Upper lobe of left lung (tissue), 6 donors: ENCODE data around the gene SLC9A9. TPM values are rescaled to one million over a fixed set of nuclear protein-coding genes. Genes with fewer than 3 reads are reported as not detected.
A peak's percentile ranks its signal among the peaks of the same experiment; 100 is the strongest.

Experiments used
- ATAC-seq, 2 donors: fragments of 200-7000 bp; cut with Tn5 transposase; one replicate each; pipeline ENCODE4 v1.9.1; 2022; ENCODE audit warnings: mild to moderate bottlenecking in 2 of 2, moderate library complexity in 2 of 2; ENCODE audit not compliant: low FRiP score in 2 of 2
- DNase-seq, 2 donors: peaks; one replicate each; pipeline ENCODE4 v3.0.0-alpha.2; 2019 to 2020
- H3K27ac ChIP-seq, 4 donors: fragments of 200-600 bp; sonication (generic); one replicate each; pipeline ENCODE4 v1.5.1; 2016 to 2019
- H3K27me3 ChIP-seq, 4 donors: fragments of 200-600 bp; sonication (generic); one replicate each; pipeline ENCODE4 v1.5.1; 2017 to 2019
- H3K36me3 ChIP-seq, 4 donors: fragments of 200-600 bp; sonication (generic); one replicate each; pipeline ENCODE4 v1.5.1; 2016 to 2019
- H3K4me1 ChIP-seq, 4 donors: fragments of 200-600 bp; sonication (generic); one replicate each; pipeline ENCODE4 v1.5.1; 2018 to 2019
- H3K4me3 ChIP-seq, 4 donors: fragments of 200-600 bp; sonication (generic); one replicate each; pipeline ENCODE4 v1.5.1; 2017 to 2019; ENCODE audit warnings: mild to moderate bottlenecking in 2 of 4, moderate library complexity in 1 of 4
- H3K9me3 ChIP-seq, 4 donors: fragments of 200-600 bp; sonication (generic); one replicate each; pipeline ENCODE4 v1.5.1; 2018 to 2019
- EP300 ChIP-seq, 4 donors: sonication (generic); formaldehyde crosslinking; IDR thresholded peaks; one replicate each; pipeline ENCODE4 v1.5.1; 2017; ENCODE audit warnings: antibody characterized with exemption in 4 of 4, control low read depth in 2 of 4
- POLR2A ChIP-seq, 4 donors: fragments of 450-650 bp; IDR thresholded peaks; one replicate each; pipeline ENCODE4 v1.5.1; 2016 to 2017; ENCODE audit warnings: antibody characterized with exemption in 4 of 4, mild to moderate bottlenecking in 2 of 4
- POLR2AphosphoS5 ChIP-seq, 2 donors: sonication (generic); formaldehyde crosslinking; IDR thresholded peaks; one replicate each; pipeline ENCODE4 v1.5.1; 2017; ENCODE audit warnings: antibody characterized with exemption in 2 of 2
- WGBS, 2 donors: methylation state at CpG; one replicate each; pipeline ENCODE4 v1.1.5; 2017 to 2018; 5-methylcytosine and 5-hydroxymethylcytosine counted together
- total RNA-seq, 6 donors: library from RNA; depleted of rRNA in 4 of 6; stranded (reverse); fragments of >200 nt in 4 of 6; gene quantifications; one replicate each; pipeline versions ENCODE4 v1.1.0 to v1.2.1, GENCODE V29; 2016 to 2021
- TF ChIP-seq, protein P1 (sequence below), 6 experiments: fragments of 450-650 bp in 4 of 6; fragments of 200-600 bp in 2 of 6; sonication (generic) in 2 of 6; IDR thresholded peaks; one replicate each; pipeline ENCODE4 v1.5.1; 2016 to 2019; ENCODE audit warnings: antibody characterized with exemption in 6 of 6
- donor health status: DM: no; HTN: no; CAD: no; lungs with moderate emphysema.
- donor health status: DM: no; HTN: yes; CAD: no; lungs with severe emphysema.

The SLC9A9 gene
- total RNA-seq, 6 donors from 2014 or later: 4.2 to 20.4 (median 8.7) TPM

DNA sequence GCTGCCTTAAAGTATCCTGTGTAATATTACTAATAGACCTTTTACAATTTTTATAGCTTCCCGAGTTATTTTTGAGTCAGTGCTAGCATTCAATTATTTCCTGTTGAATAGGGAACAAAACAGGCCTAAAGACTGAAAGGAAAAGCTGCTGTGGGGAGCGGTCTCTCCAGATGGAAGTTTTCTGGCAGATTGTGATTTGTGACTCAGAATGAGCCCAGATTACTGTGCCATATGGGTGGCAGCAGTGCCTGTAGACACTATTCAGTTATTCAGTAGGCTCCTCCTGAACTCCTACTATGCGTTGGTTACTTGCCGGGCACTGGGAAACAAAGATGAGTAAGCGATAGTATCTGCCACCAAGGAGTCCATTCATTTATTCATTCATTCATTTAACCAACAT lies 516.9 kb downstream of the SLC9A9 start:
- no peak for DNase-seq
- ATAC-seq: no peak
- H3K36me3 ChIP-seq: no peaks in the 10 kb centered on the region
- H3K9me3 ChIP-seq: no peaks in the 10 kb centered on the region
- TF ChIP-seq, protein P1, sequence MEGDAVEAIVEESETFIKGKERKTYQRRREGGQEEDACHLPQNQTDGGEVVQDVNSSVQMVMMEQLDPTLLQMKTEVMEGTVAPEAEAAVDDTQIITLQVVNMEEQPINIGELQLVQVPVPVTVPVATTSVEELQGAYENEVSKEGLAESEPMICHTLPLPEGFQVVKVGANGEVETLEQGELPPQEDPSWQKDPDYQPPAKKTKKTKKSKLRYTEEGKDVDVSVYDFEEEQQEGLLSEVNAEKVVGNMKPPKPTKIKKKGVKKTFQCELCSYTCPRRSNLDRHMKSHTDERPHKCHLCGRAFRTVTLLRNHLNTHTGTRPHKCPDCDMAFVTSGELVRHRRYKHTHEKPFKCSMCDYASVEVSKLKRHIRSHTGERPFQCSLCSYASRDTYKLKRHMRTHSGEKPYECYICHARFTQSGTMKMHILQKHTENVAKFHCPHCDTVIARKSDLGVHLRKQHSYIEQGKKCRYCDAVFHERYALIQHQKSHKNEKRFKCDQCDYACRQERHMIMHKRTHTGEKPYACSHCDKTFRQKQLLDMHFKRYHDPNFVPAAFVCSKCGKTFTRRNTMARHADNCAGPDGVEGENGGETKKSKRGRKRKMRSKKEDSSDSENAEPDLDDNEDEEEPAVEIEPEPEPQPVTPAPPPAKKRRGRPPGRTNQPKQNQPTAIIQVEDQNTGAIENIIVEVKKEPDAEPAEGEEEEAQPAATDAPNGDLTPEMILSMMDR (IDR thresholded peaks at IDR 0.05): no peak
- TF ChIP-seq POLR2AphosphoS5 (IDR thresholded peaks at IDR 0.05) (no peak), POLR2A (IDR thresholded peaks at IDR 0.05) (no peak), EP300 (IDR thresholded peaks at IDR 0.05) (no peak)
- WGBS, 2 donors: 71 to 80% methylated on average over 5 of the region's 5 CpGs
- H3K4me1 ChIP-seq: no peaks in the 10 kb centered on the region
- H3K27ac ChIP-seq: no peak overlapping the region
- H3K4me3 ChIP-seq: no peak overlapping the region
- H3K27me3 ChIP-seq: no peaks in the 10 kb centered on the region

DNA sequence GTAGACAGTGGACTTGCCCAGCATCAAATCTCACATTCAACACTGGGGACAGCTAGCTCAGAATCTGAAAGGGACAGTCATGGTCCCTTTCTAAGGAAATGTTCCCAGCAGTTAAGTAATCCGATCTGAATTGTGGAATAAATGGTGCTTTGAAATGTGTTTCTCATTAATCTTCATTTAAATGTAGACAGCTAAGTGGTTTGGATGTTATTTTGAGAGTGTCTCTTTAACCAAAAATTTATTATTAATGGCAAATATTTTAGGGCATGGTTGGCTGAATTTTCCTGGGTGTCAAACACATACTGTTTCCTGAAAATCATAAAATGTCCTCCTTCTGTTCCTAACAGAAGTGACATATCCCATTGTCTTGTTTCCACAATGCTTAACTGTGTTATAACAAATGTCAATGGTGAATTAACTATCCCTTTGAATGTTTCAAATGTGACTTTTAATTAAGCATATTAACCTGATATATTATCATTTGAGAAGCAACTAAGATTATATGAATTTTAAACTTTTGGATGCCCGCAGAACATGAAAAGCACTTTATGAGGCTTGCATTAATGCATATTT lies 517.9 kb downstream of the SLC9A9 start:
- Histone ChIP-seq H3K36me3 (no peaks in the 10 kb centered on the region), H3K27ac (no peak overlapping the region), H3K4me1 (no peaks in the 10 kb centered on the region), H3K4me3 (no peak overlapping the region), H3K9me3 (no peaks in the 10 kb centered on the region), H3K27me3 (no peaks in the 10 kb centered on the region)
- 80 to 84% methylated on average over 2 of the region's 2 CpGs for WGBS, 2 donors
- no peak for DNase-seq
- ATAC-seq: no peak
- TF ChIP-seq POLR2A (IDR thresholded peaks at IDR 0.05) (no peak), EP300 (IDR thresholded peaks at IDR 0.05) (no peak)
- TF ChIP-seq, protein P1 (IDR thresholded peaks at IDR 0.05): no peak

DNA sequence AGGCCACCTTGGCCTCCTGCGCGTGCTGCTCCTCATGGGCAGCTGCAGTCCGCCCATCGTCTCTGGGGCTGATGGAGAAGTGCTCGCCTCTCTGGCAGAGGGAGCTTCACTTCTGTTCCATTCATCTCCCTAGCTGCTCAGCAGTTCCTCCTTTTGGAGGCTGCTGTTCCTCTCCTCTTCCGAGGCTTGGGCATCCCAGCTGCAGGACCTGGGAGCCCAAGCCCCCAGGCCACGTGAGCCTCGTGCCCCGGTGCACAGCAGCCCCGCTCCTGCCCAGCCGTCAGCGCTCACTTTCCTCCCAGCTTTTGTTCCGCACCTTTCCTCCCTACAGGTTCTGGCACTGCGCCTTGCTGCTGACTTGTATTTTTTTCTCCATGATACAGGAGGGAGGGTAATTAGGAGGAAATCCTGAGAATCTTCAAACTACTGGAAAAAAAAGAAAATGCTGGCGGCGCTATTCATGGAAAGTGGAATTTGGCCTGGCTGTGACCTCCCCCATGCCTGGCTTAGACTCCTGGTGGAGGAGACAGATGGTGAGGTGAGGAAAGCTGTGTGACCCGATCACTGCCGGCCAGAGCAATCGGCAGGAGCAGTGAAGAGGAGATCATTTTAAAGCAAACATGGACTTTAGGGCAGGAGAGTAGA lies 518.6 kb downstream of the SLC9A9 start:
- H3K27ac ChIP-seq: no peak overlapping the region
- no peaks in the 10 kb centered on the region for H3K4me1 ChIP-seq
- no peaks in the 10 kb centered on the region for H3K27me3 ChIP-seq
- TF ChIP-seq POLR2A (IDR thresholded peaks at IDR 0.05): no peak
- TF ChIP-seq POLR2AphosphoS5 (IDR thresholded peaks at IDR 0.05): no peak
- TF ChIP-seq, protein P1 (IDR thresholded peaks at IDR 0.05): no peak
- no peak for TF ChIP-seq EP300 (IDR thresholded peaks at IDR 0.05)
- no peaks in the 10 kb centered on the region for H3K36me3 ChIP-seq
- 65 to 72% methylated on average over 14 to 19 of the region's 19 CpGs for WGBS, 2 donors
- ATAC-seq: peak in 1 of 2 donors; percentile 35
- H3K9me3 ChIP-seq: no peaks in the 10 kb centered on the region
- no peak overlapping the region for H3K4me3 ChIP-seq
- peak in 1 of 2 donors; percentile 57 for DNase-seq

DNA sequence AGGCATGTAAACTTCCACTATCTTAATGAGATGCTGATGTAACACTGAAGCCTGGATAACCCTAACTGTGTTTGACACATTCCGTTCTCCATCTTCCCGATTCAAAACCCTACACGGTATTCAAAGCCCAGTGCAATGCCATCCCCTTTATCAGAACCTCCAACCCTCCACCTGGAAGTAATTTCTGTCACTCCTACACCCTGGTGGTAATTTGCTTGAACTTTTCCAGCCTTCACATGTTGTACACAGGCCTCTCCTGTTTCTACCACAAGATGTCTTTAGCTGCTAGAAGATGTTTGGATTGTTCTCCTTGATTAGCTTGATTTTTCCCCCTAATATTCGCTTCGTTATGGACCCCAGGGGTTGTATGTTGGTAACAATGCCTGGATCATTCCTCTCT lies 519.8 kb downstream of the SLC9A9 start:
- Histone ChIP-seq H3K27me3 (no peaks in the 10 kb centered on the region), H3K4me1 (no peaks in the 10 kb centered on the region), H3K4me3 (no peak overlapping the region), H3K36me3 (no peaks in the 10 kb centered on the region), H3K27ac (no peak overlapping the region), H3K9me3 (no peaks in the 10 kb centered on the region)
- DNase-seq (no peak), ATAC-seq (no peak)
- 78 to 89% methylated on average over 5 of the region's 5 CpGs for WGBS, 2 donors
- no peak for TF ChIP-seq POLR2AphosphoS5 (IDR thresholded peaks at IDR 0.05)
- TF ChIP-seq EP300 (IDR thresholded peaks at IDR 0.05): no peak
- no peak for TF ChIP-seq POLR2A (IDR thresholded peaks at IDR 0.05)

DNA sequence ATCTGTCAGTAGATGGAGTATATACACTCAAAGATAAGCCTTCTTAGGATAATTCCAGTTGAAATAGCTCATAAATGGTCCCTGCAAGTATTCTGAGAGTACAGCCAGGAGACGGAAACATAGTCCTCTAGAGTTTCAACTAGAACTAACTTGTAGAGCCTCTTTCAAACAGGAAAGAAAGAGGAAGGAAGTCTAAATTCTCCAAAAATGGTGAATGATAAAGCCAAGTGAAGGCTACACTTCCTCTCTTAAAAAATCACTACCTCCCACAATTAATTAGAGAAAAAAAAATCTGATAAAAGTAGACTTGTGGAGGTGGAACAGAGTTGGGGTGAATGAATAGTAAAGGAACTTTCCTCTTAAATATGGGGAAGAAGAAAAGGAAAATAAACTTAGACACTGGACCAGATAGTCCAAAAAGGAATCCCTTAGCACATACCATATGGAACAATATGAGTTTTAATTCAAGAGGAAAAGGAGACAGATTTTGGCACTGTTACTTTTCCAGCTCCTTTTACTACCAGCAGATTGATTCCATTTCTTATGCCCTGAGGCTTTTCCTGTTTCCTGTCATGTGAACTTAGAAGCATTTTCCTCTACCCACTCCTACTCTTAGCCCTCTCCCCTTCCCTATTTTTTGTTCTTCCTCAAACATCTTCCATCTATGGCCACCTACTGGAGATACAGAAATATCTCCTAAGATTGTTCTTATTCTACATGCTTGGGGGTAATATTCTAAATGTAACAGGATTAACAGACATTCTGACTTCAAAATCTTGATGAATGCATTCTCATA lies 521.1 kb downstream of the SLC9A9 start:
- H3K4me1 ChIP-seq: no peaks in the 10 kb centered on the region
- TF ChIP-seq EP300 (IDR thresholded peaks at IDR 0.05) (no peak), POLR2A (IDR thresholded peaks at IDR 0.05) (no peak), POLR2AphosphoS5 (IDR thresholded peaks at IDR 0.05) (no peak)
- TF ChIP-seq, protein P1 (IDR thresholded peaks at IDR 0.05): no peak
- WGBS, 2 donors: 56 to 67% methylated on average over 1 of the region's 1 CpG

More for the DNA sequence above, 521.1 kb downstream of the SLC9A9 start:
- H3K36me3 ChIP-seq: no peaks in the 10 kb centered on the region
- no peak overlapping the region for H3K27ac ChIP-seq
- ATAC-seq (no peak), DNase-seq (no peak)
- no peaks in the 10 kb centered on the region for H3K9me3 ChIP-seq
- no peak overlapping the region for H3K4me3 ChIP-seq
- no peaks in the 10 kb centered on the region for H3K27me3 ChIP-seq
